Ecto neural progenitor cell (in vitro differentiated cells): Measurements from ENCODE around the gene PRKN.
"Not testable (repeated sequence)": the region's sequence is repeated elsewhere in the genome, so short reads cannot be mapped to it uniquely, and the experiment has no call there.

Source experiments
- DNase-seq: peaks from one replicate; pipeline ENCODE4 v3.0.0-alpha.2; 2018; ENCODE audit warnings: low spot score

Gene PRKN

GRCh38 chr6:162710936-162711335 is 16.6 kb downstream of the PRKN start:
- DNase-seq = no peak

GRCh38 chr6:162710419-162710818 is 17.1 kb downstream of the PRKN start:
- no peak for DNase-seq

GRCh38 chr6:162709431-162709830 is 18.1 kb downstream of the PRKN start:
- DNase-seq = no peak

GRCh38 chr6:162708971-162709370 is 18.6 kb downstream of the PRKN start:
- DNase-seq = no peak

GRCh38 chr6:162706232-162706631 is 21.3 kb downstream of the PRKN start:
- no peak for DNase-seq

- no peak for DNase-seq
Observed at GRCh38 chr6:162705736-162706135, 21.8 kb downstream of the PRKN start.

- no peak for DNase-seq
Observed at GRCh38 chr6:162704001-162704400, 23.6 kb downstream of the PRKN start.

- no peak for DNase-seq
Observed at GRCh38 chr6:162702446-162702845, 25.1 kb downstream of the PRKN start.

- DNase-seq = no peak
Observed at GRCh38 chr6:162701551-162701950, 26.0 kb downstream of the PRKN start.

- DNase-seq = no peak
Observed at GRCh38 chr6:162700966-162701365, 26.6 kb downstream of the PRKN start.

- DNase-seq = no peak
Observed at GRCh38 chr6:162699961-162700360, 27.6 kb downstream of the PRKN start.

GRCh38 chr6:162698440-162698839 is 29.1 kb downstream of the PRKN start:
- no peak for DNase-seq

GRCh38 chr6:162697872-162698403 is 29.6 kb downstream of the PRKN start:
- no peak for DNase-seq

GRCh38 chr6:162690158-162690557 is 37.4 kb downstream of the PRKN start:
- no peak for DNase-seq

GRCh38 chr6:162688751-162689345 is 38.7 kb downstream of the PRKN start:
- DNase-seq = no peak

- no peak for DNase-seq
Observed at GRCh38 chr6:162685586-162685985, 42.0 kb downstream of the PRKN start.

GRCh38 chr6:162684961-162685360 is 42.6 kb downstream of the PRKN start:
- no peak for DNase-seq

GRCh38 chr6:162684052-162684451 is 43.5 kb downstream of the PRKN start:
- DNase-seq = no peak

GRCh38 chr6:162683135-162683534 is 44.4 kb downstream of the PRKN start:
- no peak for DNase-seq

- no peak for DNase-seq
Observed at GRCh38 chr6:162681447-162681846, 46.1 kb downstream of the PRKN start.

GRCh38 chr6:162680871-162681270 is 46.7 kb downstream of the PRKN start:
- no peak for DNase-seq

GRCh38 chr6:162680367-162680766 is 47.2 kb downstream of the PRKN start:
- DNase-seq = no peak

- no peak for DNase-seq
Observed at GRCh38 chr6:162679681-162680080, 47.9 kb downstream of the PRKN start.

GRCh38 chr6:162678896-162679295 is 48.7 kb downstream of the PRKN start:
- DNase-seq = not testable (repeated sequence)
